Brain microvascular endothelial cell (primary cell): ENCODE measurements around the gene GPHN.

Experiments used
- DNase-seq: peaks from one replicate; pipeline ENCODE4 v3.0.0-alpha.2; 2020
- H3K27ac ChIP-seq: fragments of 250-450 bp; sonication (Bioruptor Pico); 2 replicates; pipeline ENCODE4 v1.5.1; 2020; ENCODE audit warnings: mild to moderate bottlenecking, moderate library complexity
- H3K27me3 ChIP-seq: fragments of 250-450 bp; sonication (Bioruptor Pico); replicated peaks from 2 replicates; pipeline ENCODE4 v1.5.1; 2020; ENCODE audit warnings: mild to moderate bottlenecking
- H3K36me3 ChIP-seq: fragments of 250-450 bp; sonication (Bioruptor Pico); replicated peaks from 2 replicates; pipeline ENCODE4 v1.5.1; 2020; ENCODE audit warnings: mild to moderate bottlenecking
- H3K4me3 ChIP-seq: 2 replicates; pipeline ENCODE4 v1.5.1; 2011; ENCODE audit warnings: low read depth, mild to moderate bottlenecking, control low read depth, low read length, moderate library complexity
- in situ Hi-C: cut with HindIII; loops from 2 replicates; pipeline ENCODE4 v1.10.0; 2017; ENCODE audit warnings: low sequenced_read_pairs, low pct_ligation_motif_present
- TF ChIP-seq, protein P1 (sequence below): IDR thresholded peaks from 2 replicates; pipeline ENCODE4 v1.5.1; 2011; ENCODE audit warnings: low read depth, mild to moderate bottlenecking, moderate library complexity, low read length, control low read depth, inconsistent platforms; ENCODE audit errors: missing control alignments

Gene GPHN

DNA sequence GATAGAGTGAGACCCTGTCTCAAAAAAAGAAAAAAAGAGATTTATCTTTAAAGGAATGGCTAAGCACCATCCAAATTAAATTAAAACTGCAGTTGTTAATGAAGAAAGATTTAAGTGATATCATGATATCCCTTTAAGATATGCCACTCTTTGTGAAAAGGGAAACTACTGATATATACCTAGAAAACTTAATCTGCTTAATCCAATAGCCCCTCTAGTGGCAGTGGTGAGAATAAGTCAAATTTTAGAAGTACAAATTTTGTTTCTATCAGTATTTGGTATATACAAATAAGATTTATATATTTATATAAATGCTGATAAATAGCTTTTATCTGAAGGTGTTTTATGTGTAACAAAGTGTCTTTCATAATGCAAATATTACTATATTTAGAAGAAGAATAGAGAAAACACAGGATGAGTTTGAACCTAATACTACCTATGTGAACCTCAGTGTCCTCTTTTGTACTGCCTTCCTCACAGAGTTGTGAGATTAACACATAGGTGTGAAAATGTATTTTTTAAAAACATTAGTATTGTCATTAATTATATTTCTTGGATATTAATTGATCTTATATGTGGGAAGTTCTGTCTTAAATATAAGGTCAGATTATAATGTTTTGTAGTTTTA is 629.9 kb downstream of the GPHN start:
- DNase-seq, result no peak
- Histone ChIP-seq H3K27me3 (no peaks in the 10 kb centered on the region), H3K4me3 (no peak overlapping the region), H3K36me3 (no peaks in the 10 kb centered on the region), H3K27ac (no peak overlapping the region)
- TF ChIP-seq, protein P1, sequence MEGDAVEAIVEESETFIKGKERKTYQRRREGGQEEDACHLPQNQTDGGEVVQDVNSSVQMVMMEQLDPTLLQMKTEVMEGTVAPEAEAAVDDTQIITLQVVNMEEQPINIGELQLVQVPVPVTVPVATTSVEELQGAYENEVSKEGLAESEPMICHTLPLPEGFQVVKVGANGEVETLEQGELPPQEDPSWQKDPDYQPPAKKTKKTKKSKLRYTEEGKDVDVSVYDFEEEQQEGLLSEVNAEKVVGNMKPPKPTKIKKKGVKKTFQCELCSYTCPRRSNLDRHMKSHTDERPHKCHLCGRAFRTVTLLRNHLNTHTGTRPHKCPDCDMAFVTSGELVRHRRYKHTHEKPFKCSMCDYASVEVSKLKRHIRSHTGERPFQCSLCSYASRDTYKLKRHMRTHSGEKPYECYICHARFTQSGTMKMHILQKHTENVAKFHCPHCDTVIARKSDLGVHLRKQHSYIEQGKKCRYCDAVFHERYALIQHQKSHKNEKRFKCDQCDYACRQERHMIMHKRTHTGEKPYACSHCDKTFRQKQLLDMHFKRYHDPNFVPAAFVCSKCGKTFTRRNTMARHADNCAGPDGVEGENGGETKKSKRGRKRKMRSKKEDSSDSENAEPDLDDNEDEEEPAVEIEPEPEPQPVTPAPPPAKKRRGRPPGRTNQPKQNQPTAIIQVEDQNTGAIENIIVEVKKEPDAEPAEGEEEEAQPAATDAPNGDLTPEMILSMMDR, result peak; percentile 49
- in situ Hi-C loops, result no loop called here

DNA sequence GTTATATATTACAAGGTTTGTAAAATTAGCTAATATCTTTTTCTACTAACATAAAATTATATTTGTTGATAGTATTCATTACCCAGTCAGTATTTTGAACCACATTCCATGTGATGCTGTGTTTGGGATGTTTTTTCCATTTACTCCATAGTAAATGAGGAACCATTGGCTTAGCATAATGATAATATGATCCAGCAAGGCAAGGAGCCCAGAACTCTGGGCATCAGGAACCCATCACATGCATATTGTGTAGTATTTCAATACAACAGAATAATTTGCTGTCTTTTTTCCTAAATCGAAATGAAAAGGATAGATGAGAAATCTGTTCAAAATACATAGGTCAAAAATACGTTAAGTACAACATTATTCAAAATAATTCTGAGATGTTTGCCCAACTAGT is 632.6 kb downstream of the GPHN start:
- in situ Hi-C loops, result no loop called here

DNA sequence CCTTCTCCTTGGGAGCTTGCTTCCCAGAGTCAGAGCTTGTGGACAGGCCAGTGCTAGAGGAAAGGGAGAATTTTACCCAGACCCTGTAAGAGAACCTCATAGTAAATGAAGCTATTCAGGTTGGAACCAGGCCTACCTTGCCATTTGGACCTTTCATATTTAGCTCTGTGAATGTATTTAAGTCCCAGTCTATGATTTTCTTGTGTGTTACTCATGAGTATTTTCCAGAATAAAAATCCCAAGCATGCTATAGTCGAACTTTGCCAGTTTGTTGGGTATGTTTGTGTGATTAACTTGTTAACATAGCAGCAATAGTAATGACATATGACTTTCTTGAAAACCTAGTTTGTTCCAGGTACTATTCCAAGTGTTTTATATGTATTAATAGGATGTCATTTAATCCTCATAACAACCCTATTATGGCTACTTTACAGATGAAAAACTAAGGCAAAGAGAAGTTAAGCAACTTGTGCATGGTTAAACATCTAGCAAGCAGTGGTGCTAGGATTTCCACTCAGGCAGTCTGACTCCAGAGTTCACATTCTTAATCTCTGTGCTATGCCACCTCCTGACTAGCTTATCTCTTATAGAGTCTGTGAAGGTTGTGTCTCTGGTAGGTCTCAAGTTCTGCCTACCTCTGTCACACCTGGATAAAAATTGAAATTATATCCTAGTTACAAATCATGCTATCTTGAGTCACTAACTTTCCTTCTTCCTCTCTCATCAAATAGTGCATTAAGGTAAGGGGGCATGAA is 633.4 kb downstream of the GPHN start:
- Histone ChIP-seq H3K36me3 (no peaks in the 10 kb centered on the region), H3K27ac (no peak overlapping the region), H3K4me3 (no peak overlapping the region), H3K27me3 (no peaks in the 10 kb centered on the region)
- TF ChIP-seq, protein P1, result no peak
- in situ Hi-C loops, result no loop called here
- DNase-seq, result no peak

More for the DNA sequence above, 632.6 kb downstream of the GPHN start:
- no peak for DNase-seq
- H3K27ac ChIP-seq, result no peak overlapping the region
- no peaks in the 10 kb centered on the region for H3K27me3 ChIP-seq
- H3K4me3 ChIP-seq, result no peak overlapping the region
- no peaks in the 10 kb centered on the region for H3K36me3 ChIP-seq
- TF ChIP-seq, protein P1, result no peak

DNA sequence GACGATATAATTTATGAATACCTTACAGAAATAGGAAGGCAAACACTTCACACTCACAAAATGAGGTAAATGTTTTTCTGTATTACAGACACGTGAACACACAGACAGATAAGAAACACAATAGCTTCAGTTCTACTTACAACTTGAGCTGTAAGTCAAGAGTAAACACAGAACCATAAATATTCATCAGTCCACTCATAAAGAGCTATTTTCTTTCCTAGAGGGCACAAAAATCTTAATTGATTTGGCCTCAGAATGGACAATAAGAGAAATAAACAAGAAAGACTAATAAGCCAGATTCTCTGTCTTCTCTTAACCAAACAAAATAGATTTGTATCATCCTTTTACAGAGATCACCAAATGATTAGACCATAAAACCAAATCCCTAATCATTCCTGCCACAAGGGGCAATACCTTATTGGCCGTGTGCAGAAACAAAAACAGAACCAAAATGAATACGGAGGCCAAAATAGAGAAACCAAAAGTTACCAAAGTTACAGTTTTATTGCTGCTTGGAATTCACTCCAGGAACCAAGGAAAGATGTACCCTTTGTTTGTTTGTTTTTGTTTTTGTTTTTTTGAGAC is 643.2 kb downstream of the GPHN start:
- H3K27ac ChIP-seq, result no peak overlapping the region
- no peak for DNase-seq
- H3K4me3 ChIP-seq, result no peak overlapping the region
- H3K27me3 ChIP-seq, result no peaks in the 10 kb centered on the region
- in situ Hi-C loops, result loop anchor here (25.0 kb wide), 1 partner anchor 136 kb away; no protein-coding TSS in a partner anchor
- TF ChIP-seq, protein P1, result peak; percentile 33
- H3K36me3 ChIP-seq, result no peaks in the 10 kb centered on the region

- DNase-seq, result no peak
- no peak overlapping the region for H3K27ac ChIP-seq
- in situ Hi-C loops, result loop anchor here (25.0 kb wide), 1 partner anchor 129 kb away; no protein-coding TSS in a partner anchor
- H3K36me3 ChIP-seq, result no peaks in the 10 kb centered on the region
- no peak overlapping the region for H3K4me3 ChIP-seq
- TF ChIP-seq, protein P1, result no peak
- H3K27me3 ChIP-seq, result no peaks in the 10 kb centered on the region
Measured at GRCh38 chr14:67158566-67158965, 650.6 kb downstream of the GPHN start.
